K562 (cell line): ENCODE data around the gene NUDT15.

Source experiments
- CTCF ChIP-seq, 3 experiments: IDR thresholded peaks in 2 of 3; conservative IDR thresholded peaks in 1 of 3; 2 replicates each; pipeline ENCODE4 v1.5.1; 2011 to 2012; ENCODE audit warnings: low read length in 3 of 3, mild to moderate bottlenecking in 3 of 3, control low read depth in 2 of 3, improper control_type of control experiment in 1 of 3, inconsistent platforms in 1 of 3, low read depth in 1 of 3, mixed read lengths in 1 of 3, moderate library complexity in 1 of 3; ENCODE audit not compliant: insufficient read depth in 2 of 3
- EGR1 ChIP-seq: fragments of 450-650 bp; conservative IDR thresholded peaks from 2 replicates; pipeline ENCODE4 v1.6.1; 2017; ENCODE audit warnings: mild to moderate bottlenecking
- EP300 ChIP-seq: IDR thresholded peaks from 2 replicates; pipeline ENCODE4 v1.6.1; 2012; ENCODE audit warnings: low read length, improper control_type of control experiment
- EZH2 ChIP-seq: IDR thresholded peaks from 2 replicates; pipeline ENCODE4 v1.6.1; 2012; ENCODE audit warnings: low read depth, mild to moderate bottlenecking, inconsistent platforms, low read length, borderline replicate concordance
- FOS ChIP-seq: IDR thresholded peaks from 3 replicates; pipeline ENCODE4 v1.6.1; 2011; ENCODE audit not compliant: insufficient read length; ENCODE audit errors: extremely low read depth
- POLR2A ChIP-seq: fragments of 450-650 bp; conservative IDR thresholded peaks from 2 replicates; pipeline ENCODE4 v1.6.1; 2016
- POLR2G ChIP-seq: fragments of 200-400 bp; formaldehyde crosslinking; IDR thresholded peaks from 2 replicates; pipeline ENCODE4 v1.6.1; 2017; ENCODE audit warnings: low read depth, mild to moderate bottlenecking, antibody characterized with exemption, low read length, moderate library complexity
- REST ChIP-seq, 2 experiments: fragments of 450-650 bp; formaldehyde crosslinking in 1 of 2; IDR thresholded peaks; 2 replicates each; pipeline versions ENCODE4 v1.4.0 to v1.6.1; 2014 to 2020; ENCODE audit warnings: mild to moderate bottlenecking in 2 of 2, borderline replicate concordance in 1 of 2, low read depth in 1 of 2
- TCF7L2 ChIP-seq: fragments of 150-350 bp; IDR thresholded peaks from 2 replicates; pipeline ENCODE4 v1.6.1; 2016; ENCODE audit warnings: low read depth, mild to moderate bottlenecking, low read length, moderate library complexity
- TSC22D4 ChIP-seq: fragments of 450-650 bp; IDR thresholded peaks from 2 replicates; pipeline ENCODE4 v1.6.1; 2016; ENCODE audit warnings: missing genetic modification characterization, missing biosample characterization, control low read depth
- ZSCAN32 ChIP-seq: fragments of 450-650 bp; formaldehyde crosslinking; IDR thresholded peaks from 2 replicates; pipeline ENCODE4 v1.4.0; 2020; ENCODE audit warnings: mild to moderate bottlenecking, moderate library complexity
- ZZZ3 ChIP-seq: fragments of 450-650 bp; IDR thresholded peaks from 2 replicates; pipeline ENCODE4 v1.6.1; 2016; ENCODE audit warnings: antibody characterized with exemption, mild to moderate bottlenecking, moderate library complexity

- TF ChIP-seq FOS, result no peak
- no peak for TF ChIP-seq POLR2A
- TF ChIP-seq REST (IDR thresholded peaks at IDR 0.05; ENCODE audit: borderline replicate concordance), result no peak
- TF ChIP-seq REST (CRISPR knock-in tag; IDR thresholded peaks at IDR 0.05; ENCODE audit: low read depth), result no peak
- no peak for TF ChIP-seq TSC22D4 (tag)
- TF ChIP-seq EZH2, result no peak
- no peak for TF ChIP-seq EGR1
- TF ChIP-seq CTCF (IDR thresholded peaks at IDR 0.05 in 2 of 3, conservative IDR thresholded peaks at IDR 0.05 in 1 of 3; ENCODE audit: insufficient read depth in 2 of 3, low read depth in 1 of 3, low read length in 3 of 3), result no peak
- no peak for TF ChIP-seq POLR2G
- no peak for TF ChIP-seq ZSCAN32
- no peak for TF ChIP-seq EP300
- TF ChIP-seq TCF7L2, result no peak
- TF ChIP-seq ZZZ3, result no peak
Measured at GRCh38 chr13:48029859-48030258, 7.7 kb upstream of the NUDT15 start.
